ENCODE results near the gene FZD2.

Gene FZD2

DNA sequence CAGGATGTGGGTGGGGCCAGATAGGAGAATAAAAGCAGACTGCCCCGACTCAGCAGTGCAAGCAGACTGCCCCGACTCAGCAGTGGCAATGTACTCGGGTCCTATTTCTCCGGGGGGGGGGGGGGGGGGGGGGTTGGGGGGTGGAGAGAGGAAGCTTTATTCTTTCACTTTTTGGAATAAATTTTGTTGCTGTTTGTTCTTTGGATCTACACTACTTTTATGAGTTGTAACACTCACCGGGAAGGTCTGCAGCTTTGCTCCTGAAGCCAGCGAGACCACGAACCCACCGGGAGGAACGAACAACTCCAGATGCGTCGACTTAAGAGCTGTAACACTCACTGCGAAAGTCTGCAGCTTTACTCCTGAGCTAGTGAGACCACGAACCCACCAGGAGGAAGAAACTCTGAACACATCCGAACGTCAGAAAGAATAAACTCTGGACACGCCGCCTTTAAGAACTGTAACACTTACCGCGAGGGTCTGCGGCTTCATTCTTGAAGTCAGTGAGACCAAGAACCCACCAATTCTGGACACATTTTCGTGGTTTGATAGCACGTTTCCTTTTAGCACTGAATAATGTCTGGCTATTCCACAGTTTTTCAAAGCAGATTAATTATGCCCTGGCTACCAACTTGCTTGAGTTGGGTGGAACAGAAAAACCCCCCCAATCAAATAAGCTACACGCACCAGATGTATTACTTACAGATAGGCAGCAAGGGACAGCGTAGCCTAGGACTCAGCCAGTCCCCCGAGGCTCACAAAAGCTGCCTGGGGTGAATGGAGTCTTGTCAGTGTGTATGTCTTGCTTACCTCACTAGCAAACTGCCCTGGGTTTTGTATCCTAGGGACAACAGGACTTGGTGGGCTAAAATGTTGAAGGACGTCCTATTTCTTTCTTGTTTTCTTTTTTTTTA lies 11.9 kb downstream of the FZD2 start:
- DNase-seq (ENCODE audit: low read depth, low spot score), result no peak
- TF ChIP-seq, protein P1, sequence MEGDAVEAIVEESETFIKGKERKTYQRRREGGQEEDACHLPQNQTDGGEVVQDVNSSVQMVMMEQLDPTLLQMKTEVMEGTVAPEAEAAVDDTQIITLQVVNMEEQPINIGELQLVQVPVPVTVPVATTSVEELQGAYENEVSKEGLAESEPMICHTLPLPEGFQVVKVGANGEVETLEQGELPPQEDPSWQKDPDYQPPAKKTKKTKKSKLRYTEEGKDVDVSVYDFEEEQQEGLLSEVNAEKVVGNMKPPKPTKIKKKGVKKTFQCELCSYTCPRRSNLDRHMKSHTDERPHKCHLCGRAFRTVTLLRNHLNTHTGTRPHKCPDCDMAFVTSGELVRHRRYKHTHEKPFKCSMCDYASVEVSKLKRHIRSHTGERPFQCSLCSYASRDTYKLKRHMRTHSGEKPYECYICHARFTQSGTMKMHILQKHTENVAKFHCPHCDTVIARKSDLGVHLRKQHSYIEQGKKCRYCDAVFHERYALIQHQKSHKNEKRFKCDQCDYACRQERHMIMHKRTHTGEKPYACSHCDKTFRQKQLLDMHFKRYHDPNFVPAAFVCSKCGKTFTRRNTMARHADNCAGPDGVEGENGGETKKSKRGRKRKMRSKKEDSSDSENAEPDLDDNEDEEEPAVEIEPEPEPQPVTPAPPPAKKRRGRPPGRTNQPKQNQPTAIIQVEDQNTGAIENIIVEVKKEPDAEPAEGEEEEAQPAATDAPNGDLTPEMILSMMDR (IDR thresholded peaks at IDR 0.05; ENCODE audit: insufficient read depth, low read length, missing control alignments), result no peak
- CTCF ChIA-PET, result interaction anchor here (0.9 to 2.2 kb wide), 7 partner anchors 10 to 103 kb away, joined by 3 to 14 read pairs (median 3); no protein-coding TSS in a partner anchor
- peak overlapping the region; percentile 6; the same call in 1 of the 2 replicates for H3K4me3 ChIP-seq (ENCODE audit: low read depth, low read length)
- POLR2A ChIA-PET, result interaction anchor here (1.4 to 1.6 kb wide), 2 partner anchors 12 to 18 kb away, joined by 4 to 7 read pairs; partner anchors contain the start of gene FZD2

DNA sequence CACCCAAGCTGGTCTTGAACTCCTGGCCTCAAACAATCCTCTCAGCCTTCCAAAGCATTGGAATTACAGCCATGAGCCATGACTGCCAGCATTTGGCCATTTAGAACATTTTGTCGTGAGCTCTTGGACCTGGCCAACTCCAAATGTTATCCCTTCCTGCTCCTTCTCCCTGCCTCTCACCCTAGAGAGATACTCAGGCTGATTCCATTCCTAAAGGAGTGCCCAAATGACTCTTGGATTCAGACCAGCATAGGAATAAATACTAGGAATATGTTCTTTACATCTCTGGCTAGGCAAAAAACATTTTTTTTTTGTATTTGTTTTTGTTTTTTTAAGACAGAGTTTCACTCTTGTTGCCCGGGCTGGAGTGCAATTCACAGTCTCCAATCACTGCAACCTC lies 15.5 kb downstream of the FZD2 start:
- no peak for DNase-seq (ENCODE audit: low read depth, low spot score)
- ChIA-PET POLR2A (no interaction called here), CTCF (interaction anchor here (1.2 to 1.7 kb wide), 4 partner anchors 8 to 39 kb away, joined by 3 to 9 read pairs (median 4); no protein-coding TSS in a partner anchor)
- no peak overlapping the region for H3K4me3 ChIP-seq (ENCODE audit: low read depth, low read length)
- TF ChIP-seq, protein P1 (IDR thresholded peaks at IDR 0.05; ENCODE audit: insufficient read depth, low read length, missing control alignments), result no peak

DNA sequence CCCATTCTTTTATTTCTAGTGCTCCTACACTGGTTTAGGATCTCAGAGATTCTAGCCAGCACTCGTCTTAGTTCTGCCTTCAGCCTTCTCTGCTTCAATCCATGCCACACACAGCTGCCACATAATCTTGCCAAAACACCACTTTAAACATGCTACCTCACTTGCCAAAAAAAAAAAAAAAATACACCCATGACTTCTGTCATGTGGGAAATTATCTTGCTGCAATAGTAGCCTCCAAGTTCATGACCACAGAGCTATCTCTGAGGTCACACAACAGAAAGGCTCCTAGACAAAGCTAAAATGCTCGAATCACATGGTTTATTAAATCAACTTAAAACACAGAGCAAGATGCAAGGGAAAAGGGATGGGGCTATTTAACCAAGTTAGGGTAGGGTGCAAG lies 18.1 kb downstream of the FZD2 start:
- H3K4me3 ChIP-seq (ENCODE audit: low read depth, low read length), result no peak overlapping the region
- no peak for DNase-seq (ENCODE audit: low read depth, low spot score)
- CTCF ChIA-PET, result interaction anchor here (0.7 to 1.4 kb wide), 4 partner anchors 8 to 52 kb away, joined by 3 to 5 read pairs (median 4); no protein-coding TSS in a partner anchor
- TF ChIP-seq, protein P1 (IDR thresholded peaks at IDR 0.05; ENCODE audit: insufficient read depth, low read length, missing control alignments), result no peak
- POLR2A ChIA-PET, result no interaction called here

DNA sequence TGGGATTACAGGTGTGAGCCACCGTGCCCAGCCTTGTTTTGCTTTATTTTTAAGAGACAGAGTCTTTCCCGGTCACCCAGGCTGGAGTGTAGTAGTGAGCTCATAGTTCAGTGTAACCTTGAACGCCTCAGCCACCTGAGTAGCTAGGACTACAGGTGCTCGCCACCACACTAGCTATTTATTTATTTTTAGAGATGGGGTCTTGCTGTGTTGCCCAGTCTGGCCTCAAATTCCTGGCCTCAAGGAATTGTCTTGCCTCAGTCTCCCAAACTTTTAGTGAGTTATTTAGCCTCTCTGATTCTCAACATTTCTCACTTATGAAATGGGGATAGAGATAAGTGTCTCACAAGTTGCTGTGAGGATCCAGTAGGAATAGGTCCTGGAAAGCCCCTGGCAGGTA lies 21.7 kb downstream of the FZD2 start:
- POLR2A ChIA-PET, result no interaction called here
- CTCF ChIA-PET, result interaction anchor here (1.1 to 1.5 kb wide), 2 partner anchors 10 to 51 kb away, joined by 3 read pairs; no protein-coding TSS in a partner anchor
- TF ChIP-seq, protein P1 (IDR thresholded peaks at IDR 0.05; ENCODE audit: insufficient read depth, low read length, missing control alignments), result no peak
- no peak overlapping the region for H3K4me3 ChIP-seq (ENCODE audit: low read depth, low read length)
- no peak for DNase-seq (ENCODE audit: low read depth, low spot score)

DNA sequence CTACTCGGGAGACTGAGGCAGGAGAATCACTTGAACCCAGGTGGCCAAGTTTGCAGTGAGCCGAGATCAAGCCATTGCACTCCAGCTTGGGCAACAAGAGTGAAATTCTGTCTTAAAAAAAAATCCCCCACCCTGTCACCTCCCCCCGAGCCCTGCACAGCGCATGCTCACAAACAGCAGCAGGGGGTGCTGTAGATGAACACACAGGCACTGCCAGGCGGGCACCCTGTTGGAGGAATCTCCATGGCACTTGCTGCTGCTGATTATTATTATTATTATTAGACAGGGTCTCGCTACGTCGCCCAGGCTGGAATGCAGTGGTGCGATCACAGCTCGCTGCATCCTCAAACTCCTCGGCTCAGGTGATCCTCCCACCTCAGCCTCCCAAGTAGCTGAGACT lies 24.6 kb downstream of the FZD2 start:
- ChIA-PET POLR2A (no interaction called here), CTCF (interaction anchor here (1.4 to 2.4 kb wide), 5 partner anchors 15 to 52 kb away, joined by 4 to 9 read pairs (median 5); no protein-coding TSS in a partner anchor)
- no peak overlapping the region for H3K4me3 ChIP-seq (ENCODE audit: low read depth, low read length)
- TF ChIP-seq, protein P1 (IDR thresholded peaks at IDR 0.05; ENCODE audit: insufficient read depth, low read length, missing control alignments), result peak; percentile 36
- no peak for DNase-seq (ENCODE audit: low read depth, low spot score)

DNA sequence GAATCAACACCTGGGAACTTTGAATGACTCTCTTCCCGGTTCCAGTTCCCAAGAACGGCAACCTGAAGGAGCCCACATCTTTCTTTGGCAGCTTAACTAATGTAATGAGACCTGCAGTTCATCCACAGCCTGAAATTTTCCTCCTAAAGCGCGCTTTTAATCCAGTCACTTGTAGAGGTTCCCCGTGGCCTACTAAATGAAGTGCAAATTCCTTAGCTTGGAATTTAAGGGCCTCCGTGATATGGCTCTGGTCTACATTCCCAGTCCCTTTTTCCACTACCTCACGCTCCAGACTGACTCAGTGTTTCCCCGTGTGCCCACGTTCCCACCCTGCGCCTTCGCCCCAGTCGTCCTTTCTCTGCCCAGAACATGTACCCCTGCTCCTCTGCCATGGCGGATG lies 27.2 kb downstream of the FZD2 start:
- no peak for DNase-seq (ENCODE audit: low read depth, low spot score)
- POLR2A ChIA-PET, result no interaction called here
- CTCF ChIA-PET, result interaction anchor here (0.8 to 1.5 kb wide), 3 partner anchors 10 to 57 kb away, joined by 3 read pairs; no protein-coding TSS in a partner anchor
- TF ChIP-seq, protein P1 (IDR thresholded peaks at IDR 0.05; ENCODE audit: insufficient read depth, low read length, missing control alignments), result no peak
- no peak overlapping the region for H3K4me3 ChIP-seq (ENCODE audit: low read depth, low read length)
